GM12873 (cell line): Measurements from ENCODE around the gene MTCP1.

Experiments
- TF ChIP-seq, protein P1 (sequence below): IDR thresholded peaks from 2 replicates; pipeline ENCODE4 v1.5.1; 2012; ENCODE audit warnings: low read depth, mild to moderate bottlenecking, moderate library complexity, low read length, control low read depth; ENCODE audit not compliant: insufficient read depth; ENCODE audit errors: missing control alignments

The MTCP1 gene, protein sequence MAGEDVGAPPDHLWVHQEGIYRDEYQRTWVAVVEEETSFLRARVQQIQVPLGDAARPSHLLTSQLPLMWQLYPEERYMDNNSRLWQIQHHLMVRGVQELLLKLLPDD

GRCh38 chrX:155070975-155071693, at the start of gene MTCP1, which contains the start of the genes BRCC3 and CMC4:
TSS of gene MTCP1 (minus strand) at chrX:155071136. CDS start at chrX:155066010, 5,126 bp downstream.
TSS of gene BRCC3 (plus strand) at chrX:155071508. CDS start at chrX:155071528, 20 bp downstream.
TSS of gene CMC4 (minus strand) at chrX:155071136. CDS start at chrX:155064023, 7,113 bp downstream.
- TF ChIP-seq, protein P1, sequence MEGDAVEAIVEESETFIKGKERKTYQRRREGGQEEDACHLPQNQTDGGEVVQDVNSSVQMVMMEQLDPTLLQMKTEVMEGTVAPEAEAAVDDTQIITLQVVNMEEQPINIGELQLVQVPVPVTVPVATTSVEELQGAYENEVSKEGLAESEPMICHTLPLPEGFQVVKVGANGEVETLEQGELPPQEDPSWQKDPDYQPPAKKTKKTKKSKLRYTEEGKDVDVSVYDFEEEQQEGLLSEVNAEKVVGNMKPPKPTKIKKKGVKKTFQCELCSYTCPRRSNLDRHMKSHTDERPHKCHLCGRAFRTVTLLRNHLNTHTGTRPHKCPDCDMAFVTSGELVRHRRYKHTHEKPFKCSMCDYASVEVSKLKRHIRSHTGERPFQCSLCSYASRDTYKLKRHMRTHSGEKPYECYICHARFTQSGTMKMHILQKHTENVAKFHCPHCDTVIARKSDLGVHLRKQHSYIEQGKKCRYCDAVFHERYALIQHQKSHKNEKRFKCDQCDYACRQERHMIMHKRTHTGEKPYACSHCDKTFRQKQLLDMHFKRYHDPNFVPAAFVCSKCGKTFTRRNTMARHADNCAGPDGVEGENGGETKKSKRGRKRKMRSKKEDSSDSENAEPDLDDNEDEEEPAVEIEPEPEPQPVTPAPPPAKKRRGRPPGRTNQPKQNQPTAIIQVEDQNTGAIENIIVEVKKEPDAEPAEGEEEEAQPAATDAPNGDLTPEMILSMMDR, result no peak

DNA sequence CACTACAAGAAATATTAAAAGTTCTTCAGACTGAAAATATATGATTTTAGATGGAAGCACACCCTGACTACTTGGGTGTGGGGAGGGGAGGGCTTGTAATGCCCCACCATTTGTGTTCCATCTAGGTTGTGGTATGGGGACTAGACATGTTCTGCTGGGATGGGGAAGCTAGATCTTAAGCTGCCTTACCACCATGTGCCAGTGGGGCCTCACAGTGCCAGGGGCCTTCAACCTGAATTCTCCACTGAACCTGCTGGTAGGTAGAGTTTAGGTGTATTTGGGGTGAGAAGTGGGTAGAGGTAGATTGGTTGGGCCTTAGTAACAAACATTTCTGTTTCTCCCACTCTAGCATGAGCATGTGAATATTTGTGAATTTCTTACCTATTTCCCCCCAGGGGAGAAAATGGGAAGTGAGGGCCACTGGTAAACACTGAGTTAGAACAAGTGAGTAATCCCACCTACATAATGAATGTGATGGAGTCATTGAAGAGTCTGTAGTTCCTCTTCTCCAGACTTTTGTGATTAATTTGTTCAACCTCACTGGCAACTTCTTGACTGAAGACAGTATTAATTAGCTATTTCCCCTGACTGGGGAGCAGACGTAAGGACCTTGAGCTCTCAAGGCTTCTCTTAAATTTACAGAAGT, 44.4 kb upstream of the MTCP1 start:
- TF ChIP-seq, protein P1, result no peak

- TF ChIP-seq, protein P1, result no peak
These were observed 42.2 kb upstream of the MTCP1 start for GRCh38 chrX:155113097-155113496.

GRCh38 chrX:155112171-155112570, 41.2 kb upstream of the MTCP1 start:
- TF ChIP-seq, protein P1, result no peak

DNA sequence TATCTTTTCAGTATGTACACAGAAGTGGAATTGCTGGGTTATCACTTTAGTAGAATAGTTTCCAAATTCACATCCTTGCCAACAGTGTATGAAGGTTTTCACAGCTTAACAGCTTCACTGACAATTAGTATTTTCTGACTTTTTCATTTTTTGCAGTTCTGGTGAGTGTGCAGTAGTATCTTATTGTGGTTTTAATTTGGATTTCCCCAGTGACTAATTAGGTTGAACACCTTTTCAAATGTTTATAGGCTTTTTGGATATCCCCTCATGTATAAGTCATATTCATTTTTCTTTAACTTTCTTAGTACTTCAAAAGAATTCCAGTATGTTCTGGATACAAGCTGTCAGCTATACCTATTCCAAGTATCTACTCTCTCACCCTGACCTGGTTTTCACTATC, 37.5 kb upstream of the MTCP1 start:
- TF ChIP-seq, protein P1, result no peak

GRCh38 chrX:155105919-155106318, 35.0 kb upstream of the MTCP1 start:
- TF ChIP-seq, protein P1, result no peak

- TF ChIP-seq, protein P1, result peak; percentile 67
These were observed 23.6 kb upstream of the MTCP1 start for GRCh38 chrX:155094468-155095061.
